ENCODE measurements around the gene NETO2.
"Not testable (repeated sequence)": the region's sequence is repeated elsewhere in the genome, so short reads cannot be mapped to it uniquely, and the experiment has no call there.

Gene NETO2, protein sequence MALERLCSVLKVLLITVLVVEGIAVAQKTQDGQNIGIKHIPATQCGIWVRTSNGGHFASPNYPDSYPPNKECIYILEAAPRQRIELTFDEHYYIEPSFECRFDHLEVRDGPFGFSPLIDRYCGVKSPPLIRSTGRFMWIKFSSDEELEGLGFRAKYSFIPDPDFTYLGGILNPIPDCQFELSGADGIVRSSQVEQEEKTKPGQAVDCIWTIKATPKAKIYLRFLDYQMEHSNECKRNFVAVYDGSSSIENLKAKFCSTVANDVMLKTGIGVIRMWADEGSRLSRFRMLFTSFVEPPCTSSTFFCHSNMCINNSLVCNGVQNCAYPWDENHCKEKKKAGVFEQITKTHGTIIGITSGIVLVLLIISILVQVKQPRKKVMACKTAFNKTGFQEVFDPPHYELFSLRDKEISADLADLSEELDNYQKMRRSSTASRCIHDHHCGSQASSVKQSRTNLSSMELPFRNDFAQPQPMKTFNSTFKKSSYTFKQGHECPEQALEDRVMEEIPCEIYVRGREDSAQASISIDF

DNA sequence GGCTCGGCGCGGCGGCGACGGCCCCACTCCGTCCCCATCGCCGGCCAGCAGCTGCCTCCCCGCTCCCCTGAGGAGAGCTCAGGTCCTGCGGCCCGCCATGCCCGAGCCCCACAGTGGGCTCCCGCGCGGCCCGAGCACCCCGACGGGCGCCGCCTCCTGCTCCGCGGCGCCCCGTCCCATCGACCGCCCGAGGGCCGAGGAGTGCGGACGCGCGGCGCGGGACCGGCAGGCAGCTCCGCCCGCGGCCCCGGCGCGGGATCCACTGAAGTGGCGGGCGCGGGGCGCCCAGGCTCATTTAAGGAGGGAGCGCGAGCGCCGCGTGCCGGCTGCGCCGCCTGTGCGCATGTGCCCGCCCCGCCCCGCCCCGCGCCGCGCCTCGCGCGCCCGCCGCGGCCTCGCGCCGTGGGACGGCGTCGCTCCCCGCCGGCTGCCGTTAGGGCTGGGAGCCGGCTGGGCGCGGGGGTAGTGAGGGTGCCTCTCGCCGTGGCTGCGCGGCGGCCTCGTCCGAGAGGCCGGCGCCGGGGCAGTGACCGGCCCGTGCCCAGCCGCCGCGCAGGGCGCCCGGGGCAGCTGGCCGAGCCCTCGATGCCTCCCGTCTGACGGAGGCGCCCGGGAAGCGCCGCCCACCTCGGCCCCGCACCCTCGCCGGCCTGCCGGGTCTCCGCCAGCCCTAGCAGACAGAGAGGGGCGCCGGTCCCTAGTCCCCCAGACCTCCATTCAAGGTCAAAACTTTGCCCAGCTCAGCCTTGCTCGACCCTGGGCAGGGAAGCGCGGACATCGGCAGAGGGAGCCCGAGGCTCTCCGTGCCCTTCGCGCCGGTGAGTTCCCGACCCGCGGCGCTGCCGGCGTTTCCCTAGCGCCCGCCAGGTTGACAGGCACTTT lies at the start of gene NETO2:
Gene NETO2, minus strand, starts transcription at position 269 of the 882 bp plus-strand sequence. CDS start 333 bp downstream, outside the sequence.
- peak; percentile 46 for DNase-seq

DNA sequence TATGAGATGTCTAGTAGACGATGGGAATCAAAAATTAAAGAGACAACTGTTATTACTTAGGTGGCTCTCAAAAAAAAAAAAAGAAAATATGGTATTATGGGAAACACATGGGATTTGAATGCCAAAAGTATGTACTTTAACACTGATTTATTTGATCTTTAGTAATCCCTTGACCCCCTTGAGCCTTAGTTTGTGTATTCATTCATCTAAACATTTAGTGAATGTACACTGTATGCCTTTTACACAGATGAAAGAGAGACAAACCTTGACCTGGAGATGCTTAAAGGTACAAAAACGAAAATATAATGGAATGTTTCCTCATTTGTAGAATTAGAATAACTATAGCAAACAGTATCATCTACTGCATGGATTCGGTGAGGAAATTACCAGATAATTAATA lies 38.6 kb upstream of the NETO2 start:
- DNase-seq, result no peak

DNA sequence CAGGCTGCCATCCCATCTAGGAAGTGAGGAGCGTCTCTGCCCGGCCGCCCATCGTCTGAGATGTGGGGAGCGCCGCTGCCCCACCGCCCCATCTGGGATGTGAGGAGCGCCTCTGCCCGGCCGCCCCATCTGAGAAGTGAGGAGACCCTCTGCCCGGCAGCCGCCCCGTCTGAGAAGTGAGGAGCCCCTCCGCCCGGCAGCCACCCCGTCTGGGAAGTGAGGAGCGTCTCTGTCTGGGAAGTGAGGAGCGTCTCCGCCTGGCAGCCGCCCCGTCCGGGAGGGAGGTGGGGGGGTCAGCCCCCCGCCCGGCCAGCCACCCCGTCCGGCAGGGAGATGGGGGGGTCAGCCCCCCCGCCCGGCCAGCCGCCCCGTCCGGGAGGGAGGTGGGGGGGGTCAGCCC lies 37.3 kb upstream of the NETO2 start:
- DNase-seq, result not testable (repeated sequence)

- DNase-seq, result no peak
Measured at GRCh38 chr16:47180073-47180472, 36.3 kb upstream of the NETO2 start.

DNA sequence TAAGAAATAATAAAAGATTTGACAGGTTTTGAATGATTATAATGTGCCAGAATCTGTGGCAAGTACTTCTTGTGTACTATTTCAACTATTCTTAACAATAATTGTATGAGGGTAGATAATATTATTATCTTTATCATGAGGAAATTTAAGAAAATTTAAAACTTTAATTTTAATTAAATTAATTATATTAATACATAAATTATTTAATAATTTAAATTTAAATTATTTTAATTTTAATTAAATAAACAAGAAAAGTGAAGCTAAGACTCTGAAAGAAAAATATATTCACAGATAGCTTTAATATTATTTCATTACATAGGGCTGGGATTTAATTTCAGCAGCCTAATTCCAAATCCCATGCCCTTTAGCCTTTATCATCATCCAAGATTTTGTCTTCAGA lies 31.4 kb upstream of the NETO2 start:
- DNase-seq, result no peak

- no peak for DNase-seq
Measured at GRCh38 chr16:47162670-47163420, 19.1 kb upstream of the NETO2 start.

DNA sequence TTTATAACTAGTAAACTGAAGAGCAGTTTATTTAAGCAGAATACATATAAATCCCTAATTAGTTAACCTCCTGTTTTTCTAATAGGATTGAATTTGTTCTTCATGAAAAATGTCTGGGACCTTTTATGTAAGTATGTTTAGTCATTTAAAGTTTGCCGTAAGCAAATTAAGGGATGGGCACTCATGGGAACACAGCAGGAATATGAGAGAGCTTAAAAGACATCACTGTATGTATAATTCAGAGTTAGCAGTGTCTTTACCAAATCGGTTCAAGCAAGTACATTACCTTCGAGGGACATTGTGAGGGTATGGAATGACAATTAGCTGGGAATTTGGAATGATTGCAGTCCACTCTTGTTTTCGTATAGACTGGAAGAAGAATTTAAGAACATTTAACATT lies 17.7 kb upstream of the NETO2 start:
- DNase-seq, result no peak

- no peak for DNase-seq
Measured at GRCh38 chr16:47160422-47160821, 16.7 kb upstream of the NETO2 start.

- no peak for DNase-seq
Measured at GRCh38 chr16:47158992-47159391, 15.2 kb upstream of the NETO2 start.

DNA sequence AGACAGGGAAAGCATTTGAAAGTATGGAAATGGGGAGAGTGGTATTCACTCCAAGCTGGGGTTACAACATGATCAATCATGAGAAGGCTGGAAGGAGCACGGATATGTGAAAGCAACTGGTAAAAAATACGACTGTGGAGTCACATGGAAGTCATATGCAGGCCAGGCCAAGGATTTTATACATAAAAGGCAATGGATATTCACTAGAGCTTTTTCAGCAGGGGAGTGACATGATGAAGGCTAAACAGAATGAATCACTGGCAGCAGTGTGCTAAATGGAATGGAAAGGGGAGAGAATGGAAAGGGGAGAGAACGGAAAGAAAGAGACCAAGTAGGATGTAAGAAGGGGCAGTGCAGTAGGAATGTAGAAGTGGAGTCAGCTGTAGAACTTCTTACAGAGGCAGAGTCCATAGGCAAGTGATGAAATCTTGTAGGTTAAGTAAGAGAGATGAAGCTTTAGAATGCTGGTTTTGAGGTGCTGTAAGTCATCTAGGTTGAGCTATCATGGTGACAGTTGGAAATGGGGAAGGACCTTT lies 13.0 kb upstream of the NETO2 start:
- DNase-seq, result no peak

DNA sequence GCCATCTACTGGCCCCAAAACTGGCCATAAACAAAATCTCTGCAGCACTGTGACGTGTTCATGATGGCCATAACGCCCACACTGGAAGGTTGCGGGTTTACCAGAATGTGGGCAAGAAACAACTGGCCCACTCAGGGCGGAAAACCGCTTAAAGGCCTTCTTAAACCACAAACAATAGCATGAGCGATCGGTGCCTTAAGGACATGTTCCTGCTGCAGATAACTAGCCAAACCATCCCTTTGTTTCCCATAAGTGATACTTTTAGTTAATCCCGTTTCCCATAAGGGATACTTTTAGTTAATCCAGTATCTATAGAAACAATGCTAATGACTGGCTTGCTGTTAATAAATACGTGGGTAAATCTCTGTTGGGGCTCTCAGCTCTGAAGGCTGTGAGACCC lies 8.8 kb upstream of the NETO2 start:
- not testable (repeated sequence) for DNase-seq

- DNase-seq, result peak; percentile 17
Measured at GRCh38 chr16:47150067-47150466, 6.3 kb upstream of the NETO2 start.

DNA sequence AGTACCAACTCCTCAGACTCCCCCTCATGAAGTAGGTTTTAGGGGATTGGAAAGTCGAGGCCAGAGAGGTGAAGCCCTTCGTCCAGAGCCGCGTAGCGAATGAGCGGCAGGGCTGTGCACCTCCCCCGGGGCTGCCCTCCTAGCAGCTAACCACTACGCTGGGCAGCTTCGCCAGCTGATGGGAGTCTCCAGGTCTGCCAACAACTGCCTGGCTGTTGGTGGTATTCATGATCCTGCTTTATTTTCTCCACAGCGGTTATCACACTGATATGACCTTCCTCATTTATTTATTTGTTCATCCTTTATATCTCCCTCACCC lies 773 bp upstream of the NETO2 start:
- no peak for DNase-seq

- peak; percentile 58 for DNase-seq
Measured at GRCh38 chr16:47142821-47143676, 696 bp downstream of the NETO2 start.

- DNase-seq, result no peak
Measured at GRCh38 chr16:47142486-47142820, 1.3 kb downstream of the NETO2 start.

DNA sequence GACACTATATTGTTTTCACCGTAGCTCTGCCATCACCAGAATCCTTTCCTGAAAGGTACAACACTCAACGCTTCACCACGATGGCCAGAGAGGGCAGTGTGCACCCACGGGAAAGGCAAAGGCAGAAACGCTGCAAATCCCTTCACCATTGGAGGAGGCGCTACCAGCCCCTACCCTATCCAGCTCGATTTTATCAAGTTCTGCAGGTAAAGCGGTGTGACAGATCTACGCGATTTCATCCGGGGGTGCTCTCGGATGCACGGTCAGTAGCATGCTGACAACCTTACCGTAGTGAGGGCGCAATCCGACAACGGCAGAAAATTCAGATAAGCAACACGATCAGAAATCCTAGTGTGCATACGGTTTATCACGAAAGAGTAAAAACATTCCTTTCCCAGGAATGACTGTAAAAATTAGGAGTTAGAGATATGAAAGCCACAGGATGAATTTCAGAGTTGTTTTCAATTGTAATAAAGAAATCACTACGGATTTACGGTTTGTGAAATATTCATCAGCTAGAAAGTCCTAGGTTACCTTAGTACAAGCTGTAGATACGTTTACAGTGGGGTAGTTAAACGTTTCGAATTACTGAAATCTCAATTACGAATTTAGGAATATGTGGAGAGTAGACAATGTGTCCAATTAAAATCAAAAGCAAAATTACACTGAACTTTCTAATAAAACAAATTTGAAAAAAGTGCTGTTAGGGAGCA lies 1.8 kb downstream of the NETO2 start:
- peak; percentile 87 for DNase-seq

DNA sequence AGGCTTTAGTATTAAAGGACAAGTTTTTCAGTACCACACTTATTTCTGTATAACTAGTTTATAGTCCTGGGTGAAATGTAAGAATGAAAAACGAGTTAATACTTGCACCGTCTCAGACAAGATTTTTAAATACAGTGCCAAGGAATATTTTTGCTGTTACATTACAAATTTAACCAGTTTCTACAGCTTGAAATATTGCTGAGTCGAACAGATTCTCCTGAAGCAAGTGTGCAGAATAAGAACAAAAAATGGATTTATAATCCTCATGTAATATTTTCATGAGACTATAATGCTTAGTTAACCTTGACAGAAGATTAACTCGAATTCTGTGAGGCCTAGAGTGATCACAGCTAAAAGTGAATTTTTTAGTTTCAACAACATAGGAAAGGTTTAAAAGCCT lies 3.1 kb downstream of the NETO2 start:
- DNase-seq, result no peak

DNA sequence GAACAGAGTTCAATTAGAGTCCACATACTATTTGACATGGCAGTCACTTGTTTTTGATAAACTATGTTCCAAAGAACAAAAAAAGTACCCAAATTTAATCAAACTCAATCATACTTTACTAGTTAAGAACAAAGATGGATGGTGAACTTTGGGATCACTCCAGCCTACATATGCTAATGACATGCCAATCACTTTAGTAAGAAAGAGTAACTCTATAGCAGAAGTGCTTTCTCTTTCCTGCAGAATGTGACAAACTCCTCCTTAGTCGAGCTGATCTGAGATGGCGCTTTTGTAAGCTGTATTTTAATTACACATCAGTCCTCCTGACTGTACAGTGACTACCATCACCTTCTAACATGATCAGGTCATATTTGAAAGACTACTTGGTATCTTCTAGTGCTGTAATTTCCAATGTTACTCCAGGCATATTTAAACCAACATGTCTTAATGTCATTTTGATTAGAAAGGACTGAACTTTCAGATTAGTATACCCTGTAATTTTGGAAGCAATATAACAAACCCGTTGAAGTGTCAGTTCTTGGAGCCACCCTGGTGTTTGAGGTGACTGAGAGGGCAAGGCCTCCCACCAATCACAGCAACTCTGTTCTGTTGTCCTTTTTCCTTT lies 4.1 kb downstream of the NETO2 start:
- no peak for DNase-seq

GRCh38 chr16:47137925-47138324 lies 5.8 kb downstream of the NETO2 start:
- not testable (repeated sequence) for DNase-seq

DNA sequence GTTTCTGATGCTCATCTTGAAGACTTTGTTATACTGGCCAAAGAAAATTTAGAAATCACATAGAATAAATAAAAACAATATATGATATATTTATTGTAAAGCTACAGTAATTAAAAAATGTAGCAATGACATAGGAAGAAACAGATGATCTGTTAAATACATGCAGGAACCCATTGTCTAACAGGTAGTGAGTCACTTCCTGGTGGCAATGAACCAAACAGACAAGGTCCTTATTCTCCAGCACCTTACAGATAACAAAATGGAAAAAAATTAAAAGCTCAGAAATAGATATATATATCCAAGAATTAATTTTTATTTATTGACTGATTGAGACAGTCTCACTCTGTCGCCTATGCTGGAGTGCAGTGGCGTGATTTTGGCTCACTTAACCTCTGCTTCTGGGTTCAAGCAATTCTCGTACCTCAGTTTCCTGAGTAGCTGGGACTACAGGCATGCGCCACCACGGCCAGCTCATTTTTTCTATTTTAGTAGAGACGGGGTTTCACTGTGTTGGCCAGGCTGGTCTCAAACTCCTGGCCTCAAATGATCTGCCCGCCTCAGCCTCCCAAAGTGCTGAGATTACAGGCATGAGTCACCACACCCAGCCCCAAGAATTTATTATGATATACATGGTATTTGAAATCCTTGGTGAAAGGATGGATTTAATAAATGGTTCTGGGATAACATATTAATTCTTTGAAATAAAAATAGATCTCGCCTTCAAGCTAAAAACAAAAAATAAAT lies 7.5 kb downstream of the NETO2 start:
- no peak for DNase-seq
